ENCODE results near the gene LHX2. TPM values are rescaled to one million over a fixed set of nuclear protein-coding genes. Genes with fewer than 3 reads are reported as not detected.

The LHX2 gene
- total RNA-seq, 2 experiments from 2014 or later: not detected

- Mint-ChIP-seq H3K36me3 (ENCODE audit: low read depth) (no peaks in the 10 kb centered on the region), H3K4me1 (ENCODE audit: low read depth) (peaks cover 13% of the 10 kb centered on the region), H3K9me3 (no peaks in the 10 kb centered on the region), H3K4me3 (no peak overlapping the region), H3K27ac (no peak overlapping the region), H3K27me3 (peaks cover 66% of the 10 kb centered on the region)
- TF ChIP-seq CTCF (IDR thresholded peaks at IDR 0.05): no peak
- ChIA-PET POLR2A (interaction anchor here (0.7 kb wide), 1 partner anchor 1489 kb away, joined by 3 read pairs; no protein-coding TSS in a partner anchor), CTCF (interaction anchor here (1.4 to 1.9 kb wide), 2 partner anchors 16 to 17 kb away, joined by 3 to 6 read pairs; no protein-coding TSS in a partner anchor)
- ATAC-seq: no peak
- intact Hi-C loops (cut with micrococcal nuclease): no loop called here
- no peak for DNase-seq
Observed at GRCh38 chr9:124024107-124024506, 12.5 kb downstream of the LHX2 start.

- no peaks in the 10 kb centered on the region for H3K9me3 Mint-ChIP-seq
- H3K27ac Mint-ChIP-seq: no peak overlapping the region
- no peak for TF ChIP-seq CTCF (IDR thresholded peaks at IDR 0.05)
- CTCF ChIA-PET: interaction anchor here (1.3 kb wide), 1 partner anchor 11 kb away, joined by 4 read pairs; no protein-coding TSS in a partner anchor
- H3K4me3 Mint-ChIP-seq: no peak overlapping the region
- no peaks in the 10 kb centered on the region for H3K4me1 Mint-ChIP-seq (ENCODE audit: low read depth)
- intact Hi-C loops (cut with micrococcal nuclease): no loop called here
- H3K36me3 Mint-ChIP-seq (ENCODE audit: low read depth): no peaks in the 10 kb centered on the region
- DNase-seq (no peak), ATAC-seq (no peak)
- H3K27me3 Mint-ChIP-seq: peaks cover 47% of the 10 kb centered on the region
- POLR2A ChIA-PET: no interaction called here
Observed at GRCh38 chr9:124029617-124030016, 18.0 kb downstream of the LHX2 start.

GRCh38 chr9:124030969-124031451, 19.4 kb downstream of the LHX2 start:
- ChIA-PET CTCF (no interaction called here), POLR2A (interaction anchor here (0.5 kb wide), 1 partner anchor 1650 kb away, joined by 3 read pairs; no protein-coding TSS in a partner anchor)
- H3K27me3 Mint-ChIP-seq: peaks cover 49% of the 10 kb centered on the region
- no peaks in the 10 kb centered on the region for H3K9me3 Mint-ChIP-seq
- H3K4me3 Mint-ChIP-seq: no peak overlapping the region
- no peak for DNase-seq
- TF ChIP-seq CTCF (IDR thresholded peaks at IDR 0.05): no peak
- no peak overlapping the region for H3K27ac Mint-ChIP-seq
- H3K4me1 Mint-ChIP-seq (ENCODE audit: low read depth): no peaks in the 10 kb centered on the region
- intact Hi-C loops (cut with micrococcal nuclease): no loop called here
- H3K36me3 Mint-ChIP-seq (ENCODE audit: low read depth): no peaks in the 10 kb centered on the region
- no peak for ATAC-seq

GRCh38 chr9:124032247-124032646, 20.7 kb downstream of the LHX2 start:
- intact Hi-C loops (cut with micrococcal nuclease): no loop called here
- Mint-ChIP-seq H3K9me3 (no peaks in the 10 kb centered on the region), H3K36me3 (ENCODE audit: low read depth) (no peaks in the 10 kb centered on the region), H3K27ac (no peak overlapping the region), H3K4me3 (no peak overlapping the region), H3K4me1 (ENCODE audit: low read depth) (no peaks in the 10 kb centered on the region), H3K27me3 (peaks cover 49% of the 10 kb centered on the region)
- TF ChIP-seq CTCF (IDR thresholded peaks at IDR 0.05): no peak
- ChIA-PET CTCF (interaction anchor here (1.0 kb wide), 1 partner anchor 8 kb away, joined by 4 read pairs; no protein-coding TSS in a partner anchor), POLR2A (interaction anchor here (0.7 kb wide), 2 partner anchors 65 to 1061 kb away, joined by 3 read pairs; no protein-coding TSS in a partner anchor)
- DNase-seq: no peak
- no peak for ATAC-seq

- CTCF ChIA-PET: no interaction called here
- DNase-seq: no peak
- H3K9me3 Mint-ChIP-seq: no peaks in the 10 kb centered on the region
- intact Hi-C loops (cut with micrococcal nuclease): no loop called here
- ATAC-seq: no peak
- no peak for TF ChIP-seq CTCF (IDR thresholded peaks at IDR 0.05)
- no peaks in the 10 kb centered on the region for H3K4me1 Mint-ChIP-seq (ENCODE audit: low read depth)
- no peak overlapping the region for H3K4me3 Mint-ChIP-seq
- H3K27me3 Mint-ChIP-seq: peaks cover 57% of the 10 kb centered on the region
- H3K36me3 Mint-ChIP-seq (ENCODE audit: low read depth): no peaks in the 10 kb centered on the region
- POLR2A ChIA-PET: no interaction called here
- H3K27ac Mint-ChIP-seq: no peak overlapping the region
Observed at GRCh38 chr9:124033348-124033747, 21.8 kb downstream of the LHX2 start.

Data from activated CD8-positive, alpha-beta T cell treated with anti-CD3 and anti-CD28 coated beads for 36 hours (primary cell).